Kidney epithelial cell (primary cell): ENCODE measurements around the gene RASGEF1B. TPM values are rescaled to one million over a fixed set of nuclear protein-coding genes. Genes with fewer than 3 reads are reported as not detected.

Experiments
- DNase-seq: peaks from one replicate; pipeline ENCODE4 v3.0.0-alpha.2; 2010; ENCODE audit warnings: low read depth
- H3K27me3 ChIP-seq: 2 replicates; pipeline ENCODE4 v1.6.0; 2011; ENCODE audit warnings: low read length; ENCODE audit not compliant: control insufficient read depth, insufficient read depth
- H3K36me3 ChIP-seq: 2 replicates; pipeline ENCODE4 v1.5.1; 2011; ENCODE audit warnings: low read length; ENCODE audit not compliant: control insufficient read depth, insufficient read depth
- H3K4me3 ChIP-seq: 2 replicates; pipeline ENCODE4 v1.5.1; 2011; ENCODE audit warnings: low read depth, mild to moderate bottlenecking, control low read depth, low read length
- total RNA-seq: library from RNA; depleted of rRNA; stranded (reverse); fragments of >200 nt; gene quantifications from 2 replicates; pipeline ENCODE4 v1.2.3, GENCODE V29; 2015
- TF ChIP-seq, protein P1 (sequence below): IDR thresholded peaks from 2 replicates; pipeline ENCODE4 v1.5.1; 2011; ENCODE audit warnings: mild to moderate bottlenecking, moderate library complexity, low read length, control low read depth, inconsistent platforms; ENCODE audit not compliant: insufficient read depth, poor library complexity, severe bottlenecking

RASGEF1B gene
- total RNA-seq, 1 donor from 2014 or later: 14.0 TPM

DNA sequence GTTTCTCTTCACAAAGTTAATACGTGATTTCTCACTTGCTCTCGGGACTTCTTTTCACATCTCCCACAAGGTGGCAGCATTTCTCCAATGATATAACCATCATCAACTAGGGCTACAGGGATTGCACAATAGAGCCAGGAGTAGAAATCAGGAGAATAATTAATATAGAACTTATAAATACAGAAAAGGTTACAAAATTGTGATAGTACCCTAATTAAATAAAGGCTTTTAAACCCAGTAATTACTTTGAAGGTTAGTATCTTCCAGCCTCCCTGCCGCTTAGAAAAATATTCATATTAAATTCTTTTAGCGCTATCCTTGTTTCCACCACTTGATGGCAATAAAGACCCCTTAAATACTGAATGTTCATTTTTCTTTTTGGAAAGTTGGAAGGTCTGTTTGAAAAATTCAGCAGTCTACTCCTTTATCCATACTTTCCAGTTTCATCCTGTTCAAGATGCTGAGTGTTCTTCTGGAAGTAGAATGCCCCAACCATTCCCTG lies 65.8 kb downstream of the RASGEF1B start:
- peak; percentile 43 for DNase-seq
- no peaks in the 10 kb centered on the region for H3K36me3 ChIP-seq
- no peaks in the 10 kb centered on the region for H3K27me3 ChIP-seq
- TF ChIP-seq, protein P1, sequence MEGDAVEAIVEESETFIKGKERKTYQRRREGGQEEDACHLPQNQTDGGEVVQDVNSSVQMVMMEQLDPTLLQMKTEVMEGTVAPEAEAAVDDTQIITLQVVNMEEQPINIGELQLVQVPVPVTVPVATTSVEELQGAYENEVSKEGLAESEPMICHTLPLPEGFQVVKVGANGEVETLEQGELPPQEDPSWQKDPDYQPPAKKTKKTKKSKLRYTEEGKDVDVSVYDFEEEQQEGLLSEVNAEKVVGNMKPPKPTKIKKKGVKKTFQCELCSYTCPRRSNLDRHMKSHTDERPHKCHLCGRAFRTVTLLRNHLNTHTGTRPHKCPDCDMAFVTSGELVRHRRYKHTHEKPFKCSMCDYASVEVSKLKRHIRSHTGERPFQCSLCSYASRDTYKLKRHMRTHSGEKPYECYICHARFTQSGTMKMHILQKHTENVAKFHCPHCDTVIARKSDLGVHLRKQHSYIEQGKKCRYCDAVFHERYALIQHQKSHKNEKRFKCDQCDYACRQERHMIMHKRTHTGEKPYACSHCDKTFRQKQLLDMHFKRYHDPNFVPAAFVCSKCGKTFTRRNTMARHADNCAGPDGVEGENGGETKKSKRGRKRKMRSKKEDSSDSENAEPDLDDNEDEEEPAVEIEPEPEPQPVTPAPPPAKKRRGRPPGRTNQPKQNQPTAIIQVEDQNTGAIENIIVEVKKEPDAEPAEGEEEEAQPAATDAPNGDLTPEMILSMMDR: peak; percentile 39
- no peak overlapping the region for H3K4me3 ChIP-seq

DNA sequence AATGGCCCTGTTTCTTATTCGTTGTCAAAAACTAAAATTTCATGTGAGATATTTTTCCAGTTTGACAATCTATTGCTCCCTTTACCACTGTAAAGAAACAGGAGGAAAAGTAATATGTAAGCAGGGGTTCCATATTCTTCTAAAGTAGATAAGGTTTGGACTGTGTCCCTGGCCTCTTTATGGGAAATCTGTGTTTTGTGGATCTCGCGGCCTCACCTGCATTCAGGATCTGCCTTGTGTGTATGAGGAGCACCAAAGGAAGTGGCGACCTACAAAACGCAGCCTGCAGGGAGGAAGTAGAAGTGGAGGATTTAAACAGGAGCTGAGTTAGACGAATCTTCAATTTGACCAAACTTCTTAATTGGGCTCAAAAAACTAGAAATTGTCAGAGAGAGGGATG lies 67.0 kb downstream of the RASGEF1B start:
- Histone ChIP-seq H3K27me3 (no peaks in the 10 kb centered on the region), H3K36me3 (no peaks in the 10 kb centered on the region), H3K4me3 (no peak overlapping the region)
- no peak for DNase-seq
- TF ChIP-seq, protein P1: no peak

DNA sequence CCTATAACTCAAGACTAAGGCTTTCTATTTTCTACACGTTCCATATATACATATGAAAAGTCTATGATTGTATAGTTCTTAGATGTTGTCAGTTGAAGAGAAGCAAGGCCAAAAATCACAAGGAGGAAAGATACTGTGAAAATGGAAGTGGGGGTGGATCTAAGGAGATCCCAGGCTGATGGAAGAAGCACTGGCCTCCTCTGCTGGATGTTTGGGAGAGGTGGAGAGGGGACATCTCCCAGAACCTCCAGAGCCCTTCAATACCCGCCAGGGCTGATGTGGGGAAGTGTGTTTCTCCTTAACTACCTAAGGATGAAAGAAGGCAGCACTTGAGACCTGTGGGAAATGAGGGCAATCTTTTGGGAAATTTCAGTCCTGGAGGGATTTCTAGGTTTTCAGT lies 67.4 kb downstream of the RASGEF1B start:
- Histone ChIP-seq H3K27me3 (no peaks in the 10 kb centered on the region), H3K36me3 (no peaks in the 10 kb centered on the region), H3K4me3 (no peak overlapping the region)
- TF ChIP-seq, protein P1: peak; percentile 13
- no peak for DNase-seq

DNA sequence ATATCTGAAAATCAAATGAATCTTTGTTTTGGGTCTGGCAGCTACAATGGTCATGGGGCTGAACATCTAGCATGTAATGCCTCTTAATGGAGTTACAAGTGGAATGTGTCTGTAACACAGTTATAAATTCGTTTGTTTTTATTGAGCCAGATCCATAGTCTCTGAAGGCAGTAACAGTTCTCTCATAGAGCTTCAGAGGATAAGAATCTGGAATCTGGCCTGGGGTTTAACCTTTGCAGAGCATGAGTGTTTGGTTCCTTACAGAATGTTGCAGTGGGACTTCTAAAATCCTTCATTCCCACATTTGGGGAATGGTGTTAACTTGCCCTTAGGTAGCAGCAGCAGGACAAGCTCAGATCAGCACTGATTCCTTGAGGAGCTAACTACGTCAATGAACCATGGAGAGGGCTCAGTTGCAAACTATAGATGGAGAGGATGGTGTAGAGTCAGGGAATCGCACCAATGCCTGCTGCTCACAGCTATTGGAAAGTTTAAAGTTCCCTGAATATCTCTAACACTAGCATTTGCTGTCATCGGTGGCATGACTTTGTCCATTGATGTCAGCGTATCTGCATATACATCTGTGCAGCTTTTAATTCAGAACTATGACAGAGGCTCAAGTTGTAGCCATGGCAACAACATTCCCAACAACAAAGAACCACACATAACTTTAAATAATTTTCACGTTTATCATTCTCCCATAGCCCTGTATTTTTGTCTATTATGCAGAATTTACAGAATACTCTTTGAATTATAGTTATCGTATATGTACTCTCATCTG lies 72.2 kb downstream of the RASGEF1B start:
- TF ChIP-seq, protein P1: no peak
- H3K27me3 ChIP-seq: no peaks in the 10 kb centered on the region
- no peak overlapping the region for H3K4me3 ChIP-seq
- DNase-seq: no peak
- no peaks in the 10 kb centered on the region for H3K36me3 ChIP-seq

DNA sequence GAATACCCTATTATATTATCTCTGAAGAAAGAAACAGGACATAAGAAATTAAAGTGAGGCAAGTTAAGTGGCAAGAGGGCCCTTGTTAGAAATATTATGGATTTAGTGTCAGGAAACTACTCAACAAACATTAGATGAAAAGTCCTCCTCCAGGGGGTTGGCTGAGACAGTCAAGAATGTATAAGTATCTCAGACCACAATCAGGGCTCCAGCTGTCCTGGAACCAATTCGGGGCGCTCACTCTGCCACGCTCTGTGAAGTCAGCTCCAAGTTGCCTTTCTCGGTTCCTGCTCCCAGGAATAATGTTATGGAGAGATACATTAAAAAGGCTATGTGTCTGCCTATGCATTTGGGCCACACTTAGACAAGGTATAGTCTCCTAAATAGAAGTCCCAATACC lies 73.3 kb downstream of the RASGEF1B start:
- TF ChIP-seq, protein P1: no peak

DNA sequence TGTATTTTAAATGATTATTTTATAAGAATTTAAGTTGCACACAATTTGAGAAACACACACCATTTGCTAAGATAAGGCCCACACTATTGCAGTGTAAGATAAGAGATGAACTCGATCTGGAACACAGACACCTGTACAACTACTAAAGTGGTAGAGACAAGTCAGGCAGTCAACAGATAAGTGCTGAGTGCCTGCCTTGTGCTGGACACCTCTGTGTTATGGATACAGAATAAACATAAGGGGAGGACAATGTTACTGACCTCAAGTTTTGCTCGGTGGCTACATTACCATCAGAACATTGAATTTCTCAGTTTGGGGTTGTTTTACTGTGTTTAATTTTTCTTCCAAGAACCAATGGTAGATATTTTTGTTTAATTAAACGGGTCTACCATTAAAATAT lies 74.1 kb downstream of the RASGEF1B start:
- TF ChIP-seq, protein P1: no peak
- Histone ChIP-seq H3K27me3 (no peaks in the 10 kb centered on the region), H3K36me3 (no peaks in the 10 kb centered on the region), H3K4me3 (no peak overlapping the region)
- DNase-seq: no peak

More for the DNA sequence above, 73.3 kb downstream of the RASGEF1B start:
- no peak for DNase-seq
- no peaks in the 10 kb centered on the region for H3K27me3 ChIP-seq
- H3K36me3 ChIP-seq: no peaks in the 10 kb centered on the region
- H3K4me3 ChIP-seq: no peak overlapping the region
